T-helper 22 cell (primary cell): Measurements from ENCODE around the gene ERGIC1.
A peak's percentile ranks its signal among the peaks of the same experiment; 100 is the strongest.

Source experiments
- DNase-seq: peaks from one replicate; pipeline ENCODE4 v3.0.0-alpha.2; 2020; ENCODE audit warnings: low read depth

Gene ERGIC1

GRCh38 chr5:172983542-172984243 is 149.6 kb downstream of the ERGIC1 start, which contains the start of gene ATP6V0E1:
TSS of gene ATP6V0E1 (plus strand) at chr5:172983771. CDS start at chr5:172983861, 90 bp downstream.
- peak; percentile 88 for DNase-seq

- peak; percentile 60 for DNase-seq
Observed at GRCh38 chr5:172984244-172984953, 150.3 kb downstream of the ERGIC1 start.

GRCh38 chr5:172985596-172985995 is 151.5 kb downstream of the ERGIC1 start:
- DNase-seq: no peak

- no peak for DNase-seq
Observed at GRCh38 chr5:172988276-172988675, 154.2 kb downstream of the ERGIC1 start.

- DNase-seq: no peak
Observed at GRCh38 chr5:172990776-172991175, 156.7 kb downstream of the ERGIC1 start.

GRCh38 chr5:172994405-172994804 is 160.4 kb downstream of the ERGIC1 start:
- DNase-seq: no peak

- no peak for DNase-seq
Observed at GRCh38 chr5:172999372-172999973, 165.4 kb downstream of the ERGIC1 start.

GRCh38 chr5:172999974-173000373 is 165.9 kb downstream of the ERGIC1 start:
- no peak for DNase-seq

GRCh38 chr5:173001229-173001841 is 167.3 kb downstream of the ERGIC1 start:
- no peak for DNase-seq
